HCT116 (cell line): ENCODE data around the gene GLDN. TPM values are rescaled to one million over a fixed set of nuclear protein-coding genes. Genes with fewer than 3 reads are reported as not detected.

ENCODE experiments used
- ATAC-seq: fragments of 200-7000 bp; cut with Tn5 transposase; 2 replicates; pipeline ENCODE4 v1.9.1; 2020; ENCODE audit warnings: mild to moderate bottlenecking, moderate library complexity
- BruUV-seq: library from RNA; stranded (reverse); fragments of 400-500 nt; replicated peaks from 2 replicates; lab custom pipeline; 2021; lab: Mats Ljungman, UMichigan
- CTCF ChIA-PET: fragments of 300-600 bp; sonication (Branson Sonifier 250); formaldehyde crosslinking; loops from one replicate; lab custom pipeline; 2021; ENCODE audit warnings: antibody characterized with exemption; lab: Charles Lee
- POLR2A ChIA-PET: fragments of 300-600, 350-600 bp; sonication (Branson Sonifier 250); formaldehyde crosslinking; loops from one replicate; lab custom pipeline; 2021; ENCODE audit warnings: antibody characterized with exemption; lab: Charles Lee
- RAD21 ChIA-PET, 2 experiments: fragments of 300-600 bp; sonication (Branson Sonifier 250); formaldehyde crosslinking; loops; one replicate each; lab custom pipeline; 2023; ENCODE audit warnings: low total read pairs in 2 of 2; ENCODE audit not compliant: uncharacterized antibody in 2 of 2, unreplicated experiment in 2 of 2, low non-redundant PET in 1 of 2; lab: Charles Lee
- DNase-seq: peaks from one replicate; pipeline ENCODE4 v3.0.0-alpha.2; 2010; ENCODE audit warnings: low read depth, low spot score
- H2AFZ ChIP-seq: fragments of 200-600 bp; shearing (Covaris generic), sonication (generic); 2 replicates; pipeline ENCODE4 v1.6.1; 2017; ENCODE audit warnings: low read depth, mixed run types, mixed read lengths, antibody characterized with exemption, low read length; ENCODE audit not compliant: poor library complexity, severe bottlenecking
- H3K27ac ChIP-seq: 2 replicates; pipeline ENCODE4 v1.5.1; 2012; ENCODE audit warnings: low read depth, low read length
- H3K27me3 ChIP-seq: fragments of 200-600 bp; sonication (generic); 2 replicates; pipeline ENCODE4 v1.6.1; 2016; ENCODE audit warnings: mixed run types, low read length, mixed read lengths; ENCODE audit not compliant: insufficient read depth
- H3K36me3 ChIP-seq, 2 experiments: fragments of 200-500 bp in 1 of 2; fragments of 200-600 bp in 1 of 2; sonication (Bioruptor generic) in 1 of 2; sonication (generic) in 1 of 2; 2 replicates each; pipeline versions ENCODE4 v1.5.1 to v1.6.1; 2014 to 2016; ENCODE audit warnings: low read length in 2 of 2, inconsistent platforms in 1 of 2, mixed read lengths in 1 of 2, mixed run types in 1 of 2; ENCODE audit not compliant: insufficient read depth in 2 of 2, control insufficient read depth in 1 of 2
- H3K4me1 ChIP-seq, 2 experiments: fragments of 200-600 bp in 1 of 2; sonication (generic) in 1 of 2; 2 replicates each; pipeline versions ENCODE4 v1.5.1 to v1.6.1; 2012 to 2017; ENCODE audit warnings: low read length in 2 of 2, inconsistent platforms in 1 of 2, mild to moderate bottlenecking in 1 of 2, mixed read lengths in 1 of 2, mixed run types in 1 of 2, moderate library complexity in 1 of 2; ENCODE audit not compliant: insufficient read depth in 2 of 2, control insufficient read depth in 1 of 2
- H3K4me2 ChIP-seq: fragments of 200-600 bp; sonication (generic); 2 replicates; pipeline ENCODE4 v1.6.1; 2017; ENCODE audit warnings: mixed run types, low read length, mixed read lengths
- H3K4me3 ChIP-seq, 2 experiments: fragments of 200-600 bp in 1 of 2; sonication (generic) in 1 of 2; replicated peaks in 1 of 2; 2 replicates each; pipeline ENCODE4 v1.5.1; 2011 to 2016; ENCODE audit warnings: low read length in 2 of 2, control low read depth in 1 of 2, low read depth in 1 of 2, mild to moderate bottlenecking in 1 of 2, mixed read lengths in 1 of 2, mixed run types in 1 of 2
- H3K79me2 ChIP-seq: fragments of 200-600 bp; sonication (generic); 2 replicates; pipeline ENCODE4 v1.6.1; 2017; ENCODE audit warnings: mild to moderate bottlenecking, mixed run types, low read length, moderate library complexity, mixed read lengths; ENCODE audit not compliant: insufficient read depth
- H3K9ac ChIP-seq: fragments of 200-600 bp; sonication (generic); 2 replicates; pipeline ENCODE4 v1.6.1; 2016; ENCODE audit warnings: low read length, mixed read lengths
- H3K9me2 ChIP-seq: fragments of 200-600 bp; sonication (generic), shearing (Covaris generic); 2 replicates; pipeline ENCODE4 v1.6.1; 2017; ENCODE audit warnings: mixed run types, mild to moderate bottlenecking, moderate library complexity; ENCODE audit not compliant: insufficient read depth
- H3K9me3 ChIP-seq, 2 experiments: fragments of 200-500 bp in 1 of 2; fragments of 200-600 bp in 1 of 2; sonication (Bioruptor generic) in 1 of 2; sonication (generic) in 1 of 2; 2 replicates each; pipeline ENCODE4 v1.6.1; 2014 to 2017; ENCODE audit warnings: low read length in 2 of 2, mixed read lengths in 2 of 2, inconsistent platforms in 1 of 2, low read depth in 1 of 2, mild to moderate bottlenecking in 1 of 2, mixed run types in 1 of 2, moderate library complexity in 1 of 2; ENCODE audit not compliant: control insufficient read depth in 1 of 2, insufficient read depth in 1 of 2
- H4K20me1 ChIP-seq: fragments of 200-600 bp; sonication (generic), shearing (Covaris generic); 2 replicates; pipeline ENCODE4 v1.6.1; 2017; ENCODE audit warnings: mixed run types, mild to moderate bottlenecking, moderate library complexity; ENCODE audit not compliant: insufficient read depth
- CTCF ChIP-seq, 3 experiments: fragments of 200-600 bp in 1 of 3; sonication (generic) in 1 of 3; IDR thresholded peaks in 2 of 3; conservative IDR thresholded peaks in 1 of 3; 2 replicates each; pipeline ENCODE4 v1.5.1; 2012 to 2017; ENCODE audit warnings: low read depth in 2 of 3, low read length in 2 of 3, antibody characterized with exemption in 1 of 3, borderline replicate concordance in 1 of 3, control low read depth in 1 of 3, mild to moderate bottlenecking in 1 of 3, mixed read lengths in 1 of 3, mixed run types in 1 of 3, moderate library complexity in 1 of 3; ENCODE audit not compliant: insufficient read depth in 1 of 3
- EGR1 ChIP-seq: IDR thresholded peaks from 2 replicates; pipeline ENCODE4 v1.6.1; 2012; ENCODE audit warnings: low read depth
- EZH2phosphoT487 ChIP-seq: fragments of 200-600 bp; IDR thresholded peaks from 2 replicates; pipeline ENCODE4 v1.6.1; 2018; ENCODE audit warnings: antibody characterized with exemption, borderline replicate concordance
- MAX ChIP-seq: IDR thresholded peaks from 2 replicates; pipeline ENCODE4 v1.6.1; 2012
- POLR2AphosphoS5 ChIP-seq: IDR thresholded peaks from 2 replicates; pipeline ENCODE4 v1.6.1; 2011; ENCODE audit warnings: mild to moderate bottlenecking, low read depth, low read length, moderate library complexity
- RAD21 ChIP-seq: IDR thresholded peaks from 2 replicates; pipeline ENCODE4 v1.6.1; 2012; ENCODE audit warnings: low read depth, mild to moderate bottlenecking
- REST ChIP-seq: IDR thresholded peaks from 2 replicates; pipeline ENCODE4 v1.6.1; 2012; ENCODE audit warnings: low read depth
- SIN3A ChIP-seq: IDR thresholded peaks from 2 replicates; pipeline ENCODE4 v1.6.1; 2012; ENCODE audit warnings: low read depth
- SRF ChIP-seq: IDR thresholded peaks from 2 replicates; pipeline ENCODE4 v1.6.1; 2012; ENCODE audit warnings: low read depth
- TCF7L2 ChIP-seq: IDR thresholded peaks from 2 replicates; pipeline ENCODE4 v1.7.0; 2011; ENCODE audit warnings: borderline replicate concordance, inconsistent platforms; ENCODE audit not compliant: insufficient read depth, insufficient read length; ENCODE audit errors: extremely low read depth
- intact Hi-C: fragments of 100-400 bp; cut with micrococcal nuclease; formaldehyde crosslinking; loops from 2 replicates; pipeline ENCODE4 v1.10.0; 2022
- total RNA-seq: library from RNA; stranded (reverse); gene quantifications from one replicate; pipeline ENCODE4 v1.2.1, GENCODE V29; 2021; ENCODE audit not compliant: unreplicated experiment

The GLDN gene
- total RNA-seq, 1 experiment from 2014 or later, result 3.0 TPM

GRCh38 chr15:51443282-51443914, 101.9 kb downstream of the GLDN start (continued):
- no peak for TF ChIP-seq EGR1
- TF ChIP-seq SRF, result no peak
- no peak for TF ChIP-seq CTCF (IDR thresholded peaks at IDR 0.05 in 2 of 3, conservative IDR thresholded peaks at IDR 0.05 in 1 of 3; ENCODE audit: borderline replicate concordance in 1 of 3, insufficient read depth in 1 of 3, low read depth in 2 of 3, low read length in 2 of 3)
- TF ChIP-seq SIN3A, result no peak
- no peak for TF ChIP-seq EZH2phosphoT487
- TF ChIP-seq RAD21, result no peak
- no peak for TF ChIP-seq POLR2AphosphoS5
- TF ChIP-seq TCF7L2, result no peak
- TF ChIP-seq MAX, result no peak

- BruUV-seq, result no TSS peak
- no peaks in the 10 kb centered on the region for H3K79me2 ChIP-seq
- H3K27me3 ChIP-seq, result no peaks in the 10 kb centered on the region; the same call in 1 of the 2 replicates
- H3K27ac ChIP-seq, result no peak overlapping the region
- no peaks in the 10 kb centered on the region for H4K20me1 ChIP-seq
- no peak overlapping the region for H3K4me2 ChIP-seq
- TF ChIP-seq REST, result no peak
- no peak for TF ChIP-seq RAD21
- no peaks in the 10 kb centered on the region for H3K9me3 ChIP-seq
- DNase-seq, result no peak
- H3K9me2 ChIP-seq, result no peaks in the 10 kb centered on the region
- ChIA-PET POLR2A (no interaction called here), RAD21 (no interaction called here), CTCF (no interaction called here)
- intact Hi-C loops, result no loop called here
- peaks cover 2 to 29% of the 10 kb centered on the region in 2 experiments for H3K4me1 ChIP-seq
- no peak overlapping the region for H3K9ac ChIP-seq
- no peak for ATAC-seq
- H3K36me3 ChIP-seq, result peaks cover 2 to 9% of the 10 kb centered on the region in 2 experiments; a peak in 2 of 4 replicates
- no peak overlapping the region for H3K4me3 ChIP-seq
- no peak overlapping the region for H2AFZ ChIP-seq
Observed at GRCh38 chr15:51444112-51444511, 102.7 kb downstream of the GLDN start.
